ENCODE results near the gene CLRN2. TPM values are rescaled to one million over a fixed set of nuclear protein-coding genes. Genes with fewer than 3 reads are reported as not detected.

Gene CLRN2
- total and polyA plus RNA-seq, 9 of the 15 experiments (the other 6 are each of a cell fraction or from before 2014, with no cell fraction given) = not detected

- Histone ChIP-seq H3K27ac (ENCODE audit: extremely low read depth, low read depth, low read length) (no peak overlapping the region), H3K36me3 (ENCODE audit: control insufficient read depth, insufficient read depth, low read length) (no peaks in the 10 kb centered on the region), H4K20me1 (replicated peaks; ENCODE audit: control insufficient read depth, insufficient read depth, low read length) (no peaks in the 10 kb centered on the region), H3K79me2 (ENCODE audit: control insufficient read depth, insufficient read depth, low read length) (no peaks in the 10 kb centered on the region), H3K4me3 (no peak overlapping the region), H3K27me3 (ENCODE audit: control insufficient read depth in 2 of 2, insufficient read depth in 2 of 2, low read length in 2 of 2) (peaks cover 28 to 35% of the 10 kb centered on the region in 2 experiments; a peak in 4 of 5 replicates), H3K4me1 (replicated peaks in 1 of 2; ENCODE audit: control insufficient read depth in 2 of 2, insufficient read depth in 2 of 2, low read length in 2 of 2) (peaks cover 0 to 2% of the 10 kb centered on the region in 2 experiments; a peak in 1 of 5 replicates), H2AFZ (ENCODE audit: low read depth, low read length) (no peak overlapping the region), H3K9me1 (ENCODE audit: control insufficient read depth, insufficient read depth, low read length) (no peaks in the 10 kb centered on the region), H3K9ac (ENCODE audit: insufficient read depth in 1 of 2, low read depth in 2 of 2, low read length in 2 of 2) (no peak overlapping the region), H3K4me2 (ENCODE audit: insufficient read depth, low read length) (no peak overlapping the region), H3K9me3 (replicated peaks; ENCODE audit: control insufficient read depth, insufficient read depth, low read depth, low read length) (no peaks in the 10 kb centered on the region; the same call in 1 of the 2 replicates)
- ATAC-seq = peak; percentile 73
- ChIA-PET CTCF (ENCODE audit: low intra/inter-chr PET ratio) (interaction anchor here (0.6 kb wide), 1 partner anchor 10 kb away, joined by 3 read pairs; no protein-coding TSS in a partner anchor), POLR2A (no interaction called here)
- peak; percentile 32 for FAIRE-seq
- 4% methylated on average over 5 of the region's 5 CpGs for WGBS (ENCODE audit: insufficient coverage, low coverage, missing lambda C conversion rate)
- peak in 2 of 4 experiments; percentile 27 to 39 for DNase-seq (ENCODE audit: extremely low read depth in 1 of 4, low spot score in 3 of 4)
- in situ Hi-C loops (cut with MboI) (no loop called here), intact Hi-C loops (cut with micrococcal nuclease) (no loop called here)
- BruUV-seq (replicated peaks) = no TSS peak
- TF ChIP-seq MAFK (IDR thresholded peaks at IDR 0.05; ENCODE audit: low read length) (peak; percentile 29; the same call in 1 of the 2 replicates), KAT8 (IDR thresholded peaks at IDR 0.05; ENCODE audit: low read depth) (no peak), C11orf30 (IDR thresholded peaks at IDR 0.05; ENCODE audit: low read depth) (peak; percentile 55; the same call in 1 of the 2 replicates), VEZF1 (CRISPR knock-in tag; IDR thresholded peaks at IDR 0.05) (peak; percentile 67), GATA2 (CRISPR knock-in tag; IDR thresholded peaks at IDR 0.05) (no peak), MCM2 (IDR thresholded peaks at IDR 0.05; ENCODE audit: low read depth) (0 out of 2 replicates have a peak, but pooled peaks have one; percentile 41), ELF4 (CRISPR knock-in tag; IDR thresholded peaks at IDR 0.05) (no peak), TFAP4 (CRISPR knock-in tag; IDR thresholded peaks at IDR 0.05; ENCODE audit: borderline replicate concordance) (no peak), CREM (IDR thresholded peaks at IDR 0.05; ENCODE audit: low read depth) (no peak), ZNF263 (CRISPR knock-in tag; IDR thresholded peaks at IDR 0.05; ENCODE audit: borderline replicate concordance) (peak; percentile 95), MNT (conservative IDR thresholded peaks at IDR 0.05) (peak; percentile 92 to 95), HSF4 (CRISPR knock-in tag; IDR thresholded peaks at IDR 0.05; ENCODE audit: borderline replicate concordance) (no peak), FOXA3 (CRISPR knock-in tag; conservative IDR thresholded peaks at IDR 0.05 in 1 of 2, IDR thresholded peaks at IDR 0.05 in 1 of 2) (peak; percentile 84 to 91)
These were observed 42.9 kb downstream of the CLRN2 start for GRCh38 chr4:17557880-17558279.

All from K562 (cell line).